IMR-90 (cell line): ENCODE data around the gene SPPL3. TPM values are rescaled to one million over a fixed set of nuclear protein-coding genes. Genes with fewer than 3 reads are reported as not detected.

Experiments used
- ATAC-seq: fragments of 200-7000 bp; cut with Tn5 transposase; 2 replicates; pipeline ENCODE4 v1.9.1; 2020; ENCODE audit warnings: low read depth, mild to moderate bottlenecking, moderate library complexity
- BruUV-seq: library from RNA; stranded (reverse); fragments of 400-500 nt; replicated peaks from 2 replicates; lab custom pipeline; 2021; lab: Mats Ljungman, UMichigan
- CTCF ChIA-PET: fragments of 300-600 bp; formaldehyde crosslinking; extraction: SDS; loops from one replicate; lab custom pipeline; 2021; ENCODE audit warnings: antibody characterized with exemption; lab: Yijun Ruan, JAX
- POLR2A ChIA-PET: fragments of 300-600 bp; sonication (Branson Sonifier 250); formaldehyde crosslinking; loops from one replicate; lab custom pipeline; 2022; ENCODE audit warnings: antibody characterized with exemption; ENCODE audit not compliant: unreplicated experiment; lab: Charles Lee
- DNase-seq: peaks from one replicate; pipeline ENCODE4 v3.0.0; 2013
- H2AFZ ChIP-seq: replicated peaks from 2 replicates; pipeline ENCODE3; 2013; ENCODE audit warnings: low read length, mild to moderate bottlenecking; ENCODE audit not compliant: poor library complexity
- H2AK5ac ChIP-seq: 2 replicates; pipeline ENCODE4 v1.6.1; 2013; ENCODE audit warnings: low read depth, low read length, inconsistent platforms
- H2AK9ac ChIP-seq: replicated peaks from 2 replicates; pipeline ENCODE3; 2013; ENCODE audit warnings: mild to moderate bottlenecking, low read depth, low read length, moderate library complexity; ENCODE audit not compliant: poor library complexity
- H2BK120ac ChIP-seq: 2 replicates; pipeline ENCODE4 v1.6.1; 2013; ENCODE audit warnings: low read depth, low read length, inconsistent platforms
- H2BK15ac ChIP-seq: 3 replicates; pipeline ENCODE4 v1.6.1; 2013; ENCODE audit warnings: low read depth, low read length, inconsistent platforms
- H2BK20ac ChIP-seq: 2 replicates; pipeline ENCODE4 v1.6.1; 2013; ENCODE audit warnings: low read depth, mild to moderate bottlenecking, inconsistent platforms, low read length, moderate library complexity
- H2BK5ac ChIP-seq: 2 replicates; pipeline ENCODE4 v1.6.1; 2013; ENCODE audit warnings: mild to moderate bottlenecking, low read depth, low read length, inconsistent platforms; ENCODE audit not compliant: poor library complexity, severe bottlenecking
- H3K14ac ChIP-seq: replicated peaks from 2 replicates; pipeline ENCODE4 v1.6.1; 2013; ENCODE audit warnings: low read depth, low read length, inconsistent platforms
- H3K18ac ChIP-seq: 2 replicates; pipeline ENCODE4 v1.6.1; 2013; ENCODE audit warnings: low read depth, low read length, control low read depth
- H3K23ac ChIP-seq: 2 replicates; pipeline ENCODE4 v1.6.1; 2013; ENCODE audit warnings: low read depth, low read length, inconsistent platforms
- H3K27ac ChIP-seq: 2 replicates; pipeline ENCODE4 v1.5.1; 2013; ENCODE audit warnings: mild to moderate bottlenecking, control low read depth, low read length; ENCODE audit not compliant: insufficient read depth
- H3K27me3 ChIP-seq: 2 replicates; pipeline ENCODE4 v1.6.1; 2013; ENCODE audit warnings: low read length; ENCODE audit not compliant: control insufficient read depth, insufficient read depth
- H3K36me3 ChIP-seq: 2 replicates; pipeline ENCODE4 v1.6.1; 2013; ENCODE audit warnings: low read length, mixed read lengths; ENCODE audit not compliant: control insufficient read depth, insufficient read depth
- H3K4ac ChIP-seq: 2 replicates; pipeline ENCODE4 v1.6.1; 2013; ENCODE audit warnings: low read depth, low read length, inconsistent platforms
- H3K4me1 ChIP-seq: 2 replicates; pipeline ENCODE4 v1.6.1; 2013; ENCODE audit warnings: low read length, mixed read lengths; ENCODE audit not compliant: control insufficient read depth, insufficient read depth
- H3K4me2 ChIP-seq: 2 replicates; pipeline ENCODE4 v1.6.1; 2013; ENCODE audit warnings: low read depth, mild to moderate bottlenecking, control low read depth, low read length, moderate library complexity
- H3K4me3 ChIP-seq: 2 replicates; pipeline ENCODE4 v1.5.1; 2013; ENCODE audit warnings: low read depth, mild to moderate bottlenecking, control low read depth, low read length, moderate library complexity; ENCODE audit not compliant: insufficient read depth
- H3K56ac ChIP-seq: 2 replicates; pipeline ENCODE4 v1.6.1; 2013; ENCODE audit warnings: low read length, inconsistent platforms; ENCODE audit not compliant: insufficient read depth; ENCODE audit errors: extremely low read depth
- H3K79me1 ChIP-seq, 2 experiments: 2 replicates each; pipeline ENCODE4 v1.6.1; 2013; ENCODE audit warnings: low read length in 2 of 2, inconsistent platforms in 1 of 2, low read depth in 1 of 2
- H3K9ac ChIP-seq: 2 replicates; pipeline ENCODE4 v1.6.1; 2013; ENCODE audit warnings: low read depth, low read length, control low read depth
- H3K9me1 ChIP-seq: 2 replicates; pipeline ENCODE4 v1.6.1; 2013; ENCODE audit warnings: low read length, inconsistent platforms; ENCODE audit not compliant: insufficient read depth
- H3K9me3 ChIP-seq: 2 replicates; pipeline ENCODE4 v1.6.1; 2013; ENCODE audit warnings: low read length; ENCODE audit not compliant: control insufficient read depth, insufficient read depth
- H4K20me1 ChIP-seq: 2 replicates; pipeline ENCODE4 v1.6.1; 2013; ENCODE audit warnings: low read length, inconsistent platforms; ENCODE audit not compliant: insufficient read depth
- H4K5ac ChIP-seq: 2 replicates; pipeline ENCODE4 v1.6.1; 2013; ENCODE audit warnings: mild to moderate bottlenecking, low read depth, low read length, control low read depth
- H4K8ac ChIP-seq, 2 experiments: 2 replicates each; pipeline ENCODE4 v1.6.1; 2013; ENCODE audit warnings: low read depth in 2 of 2, low read length in 2 of 2, control low read depth in 1 of 2, inconsistent platforms in 1 of 2
- H4K91ac ChIP-seq: 2 replicates; pipeline ENCODE4 v1.6.1; 2013; ENCODE audit warnings: low read depth, low read length, inconsistent platforms; ENCODE audit not compliant: insufficient read depth
- BHLHE40 ChIP-seq: fragments of 150-350 bp; IDR thresholded peaks from 2 replicates; pipeline ENCODE4 v1.6.1; 2016; ENCODE audit warnings: mild to moderate bottlenecking, low read depth, low read length
- CHD1 ChIP-seq: IDR thresholded peaks from 2 replicates; pipeline ENCODE4 v1.6.1; 2012; ENCODE audit warnings: low read depth, low read length, improper control_type of control experiment
- FOS ChIP-seq: fragments of 150-350 bp; IDR thresholded peaks from 2 replicates; pipeline ENCODE4 v1.6.1; 2016; ENCODE audit warnings: low read depth, low read length
- MAFK ChIP-seq: IDR thresholded peaks from 2 replicates; pipeline ENCODE4 v1.6.1; 2012; ENCODE audit warnings: low read depth, low read length, improper control_type of control experiment
- MAZ ChIP-seq: IDR thresholded peaks from 2 replicates; pipeline ENCODE4 v1.6.1; 2012; ENCODE audit warnings: low read depth, mild to moderate bottlenecking, low read length, improper control_type of control experiment, moderate library complexity, borderline replicate concordance
- MXI1 ChIP-seq: IDR thresholded peaks from 2 replicates; pipeline ENCODE4 v1.6.1; 2012; ENCODE audit warnings: low read depth, mild to moderate bottlenecking, low read length, moderate library complexity, borderline replicate concordance
- NFE2L2 ChIP-seq: fragments of 150-350 bp; IDR thresholded peaks from 2 replicates; pipeline ENCODE4 v1.6.1; 2016; ENCODE audit warnings: low read depth, mild to moderate bottlenecking, low read length
- POLR2A ChIP-seq: IDR thresholded peaks from 2 replicates; pipeline ENCODE4 v1.6.1; 2012; ENCODE audit warnings: mild to moderate bottlenecking, low read depth, low read length
- RAD21 ChIP-seq: IDR thresholded peaks from 2 replicates; pipeline ENCODE4 v1.6.1; 2012; ENCODE audit warnings: low read length, improper control_type of control experiment
- RCOR1 ChIP-seq: IDR thresholded peaks from 2 replicates; pipeline ENCODE4 v1.6.1; 2012; ENCODE audit warnings: mild to moderate bottlenecking, low read length, improper control_type of control experiment; ENCODE audit not compliant: insufficient replicate concordance
- RFX5 ChIP-seq: IDR thresholded peaks from 2 replicates; pipeline ENCODE4 v1.8.0; 2012; ENCODE audit warnings: low read depth, mild to moderate bottlenecking, low read length, moderate library complexity
- SMC3 ChIP-seq: fragments of 150-350 bp; IDR thresholded peaks from 2 replicates; pipeline ENCODE4 v1.6.1; 2016; ENCODE audit warnings: low read depth, mild to moderate bottlenecking, antibody characterized with exemption, low read length, moderate library complexity
- WGBS, 2 experiments: methylation state at CpG; one replicate each; pipeline versions ENCODE4 v1.1.5 to v1.1.7; 2013; ENCODE audit warnings: missing lambda C conversion rate in 2 of 2; ENCODE audit not compliant: insufficient read length in 1 of 2; ENCODE audit errors: extremely low coverage in 2 of 2; 5-methylcytosine and 5-hydroxymethylcytosine counted together
- dilution Hi-C: fragments of 300-500 bp; cut with HindIII; formaldehyde crosslinking; loops from one replicate; pipeline ENCODE4 v1.14.3; 2018; ENCODE audit warnings: low sequenced_read_pairs; ENCODE audit not compliant: unreplicated experiment
- in situ Hi-C: fragments of 300-500 bp; cut with MboI; formaldehyde crosslinking; loops from 3 replicates; pipeline ENCODE4 v1.14.3; 2019; ENCODE audit warnings: low sequenced_read_pairs, inconsistent platforms, mixed read lengths
- intact Hi-C: fragments of 100-400 bp; cut with micrococcal nuclease; formaldehyde crosslinking; loops from 2 replicates; pipeline ENCODE4 v1.10.0; 2022
- polyA plus RNA-seq, 3 experiments: library from polyadenylated mRNA; depleted of rRNA; stranded (reverse); fragments of >200 nt; gene quantifications; 2 replicates each; pipeline ENCODE4 v1.2.3, GENCODE V29; 2012; ENCODE audit warnings: low replicate concordance in 1 of 3
- total RNA-seq: library from RNA; depleted of rRNA; stranded (reverse); fragments of >200 nt; gene quantifications from 2 replicates; pipeline ENCODE4 v1.2.3, GENCODE V29; 2012
- TF ChIP-seq, protein P1 (sequence below): conservative IDR thresholded peaks from 2 replicates; pipeline ENCODE4 v1.5.1; 2012; ENCODE audit warnings: mild to moderate bottlenecking, low read depth, low read length, improper control_type of control experiment
- TF ChIP-seq, protein P2 (sequence below): fragments of 150-350 bp; IDR thresholded peaks from 2 replicates; pipeline ENCODE4 v1.6.1; 2016; ENCODE audit warnings: low read depth, mild to moderate bottlenecking, low read length, moderate library complexity, borderline replicate concordance
- TF ChIP-seq, protein P3 (sequence below): fragments of 150-350 bp; IDR thresholded peaks from 2 replicates; pipeline ENCODE4 v1.6.1; 2017; ENCODE audit warnings: mild to moderate bottlenecking, antibody characterized with exemption, low read length, low read depth

The SPPL3 gene
- total and polyA plus RNA-seq, 2 of the 4 experiments (the other 2 are of a cell fraction), result 1.6 to 18.0 TPM

GRCh38 chr12:120884644-120885043 lies 19.5 kb downstream of the SPPL3 start:
- Histone ChIP-seq H3K18ac (no peak overlapping the region), H3K4me3 (no peak overlapping the region), H2AK9ac (no peak overlapping the region), H3K9me3 (no peaks in the 10 kb centered on the region), H2BK5ac (no peak overlapping the region), H3K9ac (no peak overlapping the region), H3K4me2 (no peak overlapping the region), H3K9me1 (no peaks in the 10 kb centered on the region), H2BK15ac (no peak overlapping the region), H3K56ac (no peak overlapping the region), H3K36me3 (no peaks in the 10 kb centered on the region), H4K20me1 (peaks cover 46% of the 10 kb centered on the region), H4K91ac (no peak overlapping the region), H3K27ac (no peak overlapping the region), H3K79me1 (peaks cover 33 to 59% of the 10 kb centered on the region in 2 experiments), H2AFZ (no peak overlapping the region), H4K5ac (no peak overlapping the region), H2BK120ac (no peak overlapping the region), H3K4ac (no peak overlapping the region), H3K23ac (no peak overlapping the region), H2BK20ac (no peak overlapping the region), H3K14ac (no peak overlapping the region), H2AK5ac (no peak overlapping the region), H4K8ac (no peak overlapping the region), H3K27me3 (no peaks in the 10 kb centered on the region), H3K4me1 (no peaks in the 10 kb centered on the region; the same call in 1 of the 2 replicates)
- intact Hi-C loops, result loop anchor here (5.0 kb wide), 1 partner anchor 37 kb away; no protein-coding TSS in a partner anchor
- no TSS peak for BruUV-seq
- in situ Hi-C loops, result no loop called here
- no peak for TF ChIP-seq RFX5
- TF ChIP-seq, protein P1, sequence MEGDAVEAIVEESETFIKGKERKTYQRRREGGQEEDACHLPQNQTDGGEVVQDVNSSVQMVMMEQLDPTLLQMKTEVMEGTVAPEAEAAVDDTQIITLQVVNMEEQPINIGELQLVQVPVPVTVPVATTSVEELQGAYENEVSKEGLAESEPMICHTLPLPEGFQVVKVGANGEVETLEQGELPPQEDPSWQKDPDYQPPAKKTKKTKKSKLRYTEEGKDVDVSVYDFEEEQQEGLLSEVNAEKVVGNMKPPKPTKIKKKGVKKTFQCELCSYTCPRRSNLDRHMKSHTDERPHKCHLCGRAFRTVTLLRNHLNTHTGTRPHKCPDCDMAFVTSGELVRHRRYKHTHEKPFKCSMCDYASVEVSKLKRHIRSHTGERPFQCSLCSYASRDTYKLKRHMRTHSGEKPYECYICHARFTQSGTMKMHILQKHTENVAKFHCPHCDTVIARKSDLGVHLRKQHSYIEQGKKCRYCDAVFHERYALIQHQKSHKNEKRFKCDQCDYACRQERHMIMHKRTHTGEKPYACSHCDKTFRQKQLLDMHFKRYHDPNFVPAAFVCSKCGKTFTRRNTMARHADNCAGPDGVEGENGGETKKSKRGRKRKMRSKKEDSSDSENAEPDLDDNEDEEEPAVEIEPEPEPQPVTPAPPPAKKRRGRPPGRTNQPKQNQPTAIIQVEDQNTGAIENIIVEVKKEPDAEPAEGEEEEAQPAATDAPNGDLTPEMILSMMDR, result no peak
- no peak for TF ChIP-seq POLR2A
- no peak for TF ChIP-seq MXI1
- TF ChIP-seq RAD21, result no peak
- no peak for TF ChIP-seq SMC3
- TF ChIP-seq, protein P2, sequence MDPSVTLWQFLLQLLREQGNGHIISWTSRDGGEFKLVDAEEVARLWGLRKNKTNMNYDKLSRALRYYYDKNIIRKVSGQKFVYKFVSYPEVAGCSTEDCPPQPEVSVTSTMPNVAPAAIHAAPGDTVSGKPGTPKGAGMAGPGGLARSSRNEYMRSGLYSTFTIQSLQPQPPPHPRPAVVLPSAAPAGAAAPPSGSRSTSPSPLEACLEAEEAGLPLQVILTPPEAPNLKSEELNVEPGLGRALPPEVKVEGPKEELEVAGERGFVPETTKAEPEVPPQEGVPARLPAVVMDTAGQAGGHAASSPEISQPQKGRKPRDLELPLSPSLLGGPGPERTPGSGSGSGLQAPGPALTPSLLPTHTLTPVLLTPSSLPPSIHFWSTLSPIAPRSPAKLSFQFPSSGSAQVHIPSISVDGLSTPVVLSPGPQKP, result no peak
- no peak for TF ChIP-seq NFE2L2
- TF ChIP-seq, protein P3, sequence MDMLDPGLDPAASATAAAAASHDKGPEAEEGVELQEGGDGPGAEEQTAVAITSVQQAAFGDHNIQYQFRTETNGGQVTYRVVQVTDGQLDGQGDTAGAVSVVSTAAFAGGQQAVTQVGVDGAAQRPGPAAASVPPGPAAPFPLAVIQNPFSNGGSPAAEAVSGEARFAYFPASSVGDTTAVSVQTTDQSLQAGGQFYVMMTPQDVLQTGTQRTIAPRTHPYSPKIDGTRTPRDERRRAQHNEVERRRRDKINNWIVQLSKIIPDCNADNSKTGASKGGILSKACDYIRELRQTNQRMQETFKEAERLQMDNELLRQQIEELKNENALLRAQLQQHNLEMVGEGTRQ, result no peak
- no peak for TF ChIP-seq FOS
- TF ChIP-seq RCOR1, result no peak
- TF ChIP-seq BHLHE40, result no peak
- no peak for TF ChIP-seq MAFK
- TF ChIP-seq CHD1, result no peak
- TF ChIP-seq MAZ, result no peak
- ATAC-seq (no peak), DNase-seq (no peak)
- dilution Hi-C loops, result no loop called here
- ChIA-PET CTCF (no interaction called here), POLR2A (no interaction called here)
- no CpG with 5 or more reads among the region's 1 CpG for WGBS, 2 experiments
